Measurements from ENCODE around the gene RNF40. TPM values are rescaled to one million over a fixed set of nuclear protein-coding genes. Genes with fewer than 3 reads are reported as not detected.

The RNF40 gene
- polyA plus RNA-seq, 1 donor from 2014 or later = 85.2 TPM

- Histone ChIP-seq H3F3A (ENCODE audit: insufficient read depth, low read length, poor library complexity, severe bottlenecking) (no peaks in the 10 kb centered on the region), H3K36me3 (ENCODE audit: insufficient read depth, low read length) (no peaks in the 10 kb centered on the region), H3K4me2 (ENCODE audit: low read length) (no peak overlapping the region), H3K27ac (ENCODE audit: low read length) (no peak overlapping the region), H3K9me2 (ENCODE audit: insufficient read depth, low read length) (no peaks in the 10 kb centered on the region), H3K79me2 (replicated peaks; ENCODE audit: insufficient read depth, low read length) (peaks cover 25% of the 10 kb centered on the region), H3K9me3 (ENCODE audit: low read length) (no peaks in the 10 kb centered on the region), H2AFZ (ENCODE audit: low read depth, low read length) (no peak overlapping the region), H4K20me1 (ENCODE audit: insufficient read depth) (no peaks in the 10 kb centered on the region), H3K9ac (ENCODE audit: low read length) (no peak overlapping the region), H3K27me3 (ENCODE audit: insufficient read depth, low read depth, low read length) (no peaks in the 10 kb centered on the region), H3K4me3 (ENCODE audit: low read length) (no peak overlapping the region)
- no peak for TF ChIP-seq RAD21 (conservative IDR thresholded peaks at IDR 0.05)
- no peak for TF ChIP-seq POLR2AphosphoS5 (IDR thresholded peaks at IDR 0.05)
- TF ChIP-seq SMC3 (conservative IDR thresholded peaks at IDR 0.05; ENCODE audit: poor library complexity) = no peak
- TF ChIP-seq MXI1 (conservative IDR thresholded peaks at IDR 0.05; ENCODE audit: poor library complexity, severe bottlenecking) = no peak
- TF ChIP-seq EP300 (conservative IDR thresholded peaks at IDR 0.05; ENCODE audit: poor library complexity, severe bottlenecking) = no peak
- TF ChIP-seq TAF1 (IDR thresholded peaks at IDR 0.05; ENCODE audit: low read depth) = no peak
- TF ChIP-seq, protein P1, sequence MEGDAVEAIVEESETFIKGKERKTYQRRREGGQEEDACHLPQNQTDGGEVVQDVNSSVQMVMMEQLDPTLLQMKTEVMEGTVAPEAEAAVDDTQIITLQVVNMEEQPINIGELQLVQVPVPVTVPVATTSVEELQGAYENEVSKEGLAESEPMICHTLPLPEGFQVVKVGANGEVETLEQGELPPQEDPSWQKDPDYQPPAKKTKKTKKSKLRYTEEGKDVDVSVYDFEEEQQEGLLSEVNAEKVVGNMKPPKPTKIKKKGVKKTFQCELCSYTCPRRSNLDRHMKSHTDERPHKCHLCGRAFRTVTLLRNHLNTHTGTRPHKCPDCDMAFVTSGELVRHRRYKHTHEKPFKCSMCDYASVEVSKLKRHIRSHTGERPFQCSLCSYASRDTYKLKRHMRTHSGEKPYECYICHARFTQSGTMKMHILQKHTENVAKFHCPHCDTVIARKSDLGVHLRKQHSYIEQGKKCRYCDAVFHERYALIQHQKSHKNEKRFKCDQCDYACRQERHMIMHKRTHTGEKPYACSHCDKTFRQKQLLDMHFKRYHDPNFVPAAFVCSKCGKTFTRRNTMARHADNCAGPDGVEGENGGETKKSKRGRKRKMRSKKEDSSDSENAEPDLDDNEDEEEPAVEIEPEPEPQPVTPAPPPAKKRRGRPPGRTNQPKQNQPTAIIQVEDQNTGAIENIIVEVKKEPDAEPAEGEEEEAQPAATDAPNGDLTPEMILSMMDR (IDR thresholded peaks at IDR 0.05; ENCODE audit: poor library complexity, severe bottlenecking) = no peak
- no peak for TF ChIP-seq REST (IDR thresholded peaks at IDR 0.05; ENCODE audit: borderline replicate concordance)
- TF ChIP-seq EZH2 (IDR thresholded peaks at IDR 0.05; ENCODE audit: borderline replicate concordance, insufficient read depth, low read length, poor library complexity, severe bottlenecking) = no peak
Measured at GRCh38 chr16:30758988-30759491, 3.1 kb upstream of the RNF40 start.

GRCh38 chr16:30760001-30760559, 2.0 kb upstream of the RNF40 start:
- H3K36me3 ChIP-seq (ENCODE audit: insufficient read depth, low read length) = no peaks in the 10 kb centered on the region
- H3K9me2 ChIP-seq (ENCODE audit: insufficient read depth, low read length) = no peaks in the 10 kb centered on the region
- no peaks in the 10 kb centered on the region for H4K20me1 ChIP-seq (ENCODE audit: insufficient read depth)
- H3F3A ChIP-seq (ENCODE audit: insufficient read depth, low read length, poor library complexity, severe bottlenecking) = no peaks in the 10 kb centered on the region
- H3K27me3 ChIP-seq (ENCODE audit: insufficient read depth, low read depth, low read length) = no peaks in the 10 kb centered on the region
- H3K27ac ChIP-seq (ENCODE audit: low read length) = no peak overlapping the region
- no peak for TF ChIP-seq MXI1 (conservative IDR thresholded peaks at IDR 0.05; ENCODE audit: poor library complexity, severe bottlenecking)
- H3K9ac ChIP-seq (ENCODE audit: low read length) = no peak overlapping the region
- peak overlapping the region; percentile 78 for H3K4me2 ChIP-seq (ENCODE audit: low read length)
- no peaks in the 10 kb centered on the region for H3K9me3 ChIP-seq (ENCODE audit: low read length)
- peak overlapping the region; percentile 91 for H3K4me3 ChIP-seq (ENCODE audit: low read length)
- peaks cover 26% of the 10 kb centered on the region for H3K79me2 ChIP-seq (replicated peaks; ENCODE audit: insufficient read depth, low read length)
- H2AFZ ChIP-seq (ENCODE audit: low read depth, low read length) = no peak overlapping the region
